ELF-1 (cell line): Measurements from ENCODE around the gene NUMA1.

Experiments used
- DNase-seq: peaks from one replicate; pipeline ENCODE4 v3.0.0-alpha.2; 2016; ENCODE audit warnings: low read depth, low spot score

Gene NUMA1

GRCh38 chr11:72100462-72100861 is 20.1 kb upstream of the NUMA1 start:
- DNase-seq, result peak; percentile 7

GRCh38 chr11:72100009-72100408 is 19.7 kb upstream of the NUMA1 start:
- no peak for DNase-seq

GRCh38 chr11:72098741-72099140 is 18.4 kb upstream of the NUMA1 start:
- DNase-seq, result no peak

GRCh38 chr11:72091292-72091691 is 10.9 kb upstream of the NUMA1 start:
- peak; percentile 80 for DNase-seq

GRCh38 chr11:72088076-72088808 is 7.9 kb upstream of the NUMA1 start:
- DNase-seq, result no peak

- no peak for DNase-seq
Observed at GRCh38 chr11:72085621-72086351, 5.4 kb upstream of the NUMA1 start.

- no peak for DNase-seq
Observed at GRCh38 chr11:72084965-72085364, 4.6 kb upstream of the NUMA1 start.

- DNase-seq, result no peak
Observed at GRCh38 chr11:72084076-72084475, 3.7 kb upstream of the NUMA1 start.

- no peak for DNase-seq
Observed at GRCh38 chr11:72083414-72083813, 3.1 kb upstream of the NUMA1 start.

GRCh38 chr11:72081821-72082453 is 1.6 kb upstream of the NUMA1 start:
- peak; percentile 55 for DNase-seq

GRCh38 chr11:72081184-72081644 is 872 bp upstream of the NUMA1 start:
- DNase-seq, result no peak

GRCh38 chr11:72079819-72080325 is 470 bp downstream of the NUMA1 start:
- DNase-seq, result peak; percentile 16

GRCh38 chr11:72078477-72078876 is 1.9 kb downstream of the NUMA1 start:
- DNase-seq, result no peak

- no peak for DNase-seq
Observed at GRCh38 chr11:72075756-72076155, 4.6 kb downstream of the NUMA1 start.

- peak; percentile 34 for DNase-seq
Observed at GRCh38 chr11:72075109-72075508, 5.2 kb downstream of the NUMA1 start.

- DNase-seq, result peak; percentile 44
Observed at GRCh38 chr11:72072348-72072747, 8.0 kb downstream of the NUMA1 start.

GRCh38 chr11:72070491-72070890 is 9.9 kb downstream of the NUMA1 start:
- DNase-seq, result no peak

- DNase-seq, result peak; percentile 53
Observed at GRCh38 chr11:72069787-72070251, 10.5 kb downstream of the NUMA1 start.

- no peak for DNase-seq
Observed at GRCh38 chr11:72069200-72069599, 11.1 kb downstream of the NUMA1 start.

- no peak for DNase-seq
Observed at GRCh38 chr11:72067676-72068075, 12.7 kb downstream of the NUMA1 start.

GRCh38 chr11:72067266-72067665 is 13.1 kb downstream of the NUMA1 start:
- DNase-seq, result no peak

GRCh38 chr11:72066855-72067254 is 13.5 kb downstream of the NUMA1 start:
- DNase-seq, result no peak
